Measurements from ENCODE around the gene PSMC3. TPM values are rescaled to one million over a fixed set of nuclear protein-coding genes. Genes with fewer than 3 reads are reported as not detected.

Gene PSMC3
- total and polyA plus RNA-seq, 2 donors (not counting 1 experiment from before 2014, with no cell fraction given), result 36.7 to 62.7 TPM

Small RNA genes lying within 50 kb of the gene (small RNA-seq; reads per million reads assigned to genes)
- gene MIR4487 (ENCODE audit: insufficient read length, low read depth, low replicate concordance), result not detected

Other genes with a start within 250 kb of the PSMC3 start
- 200 and 214 TPM in 2 replicates for gene ARFGAP2, start 249.6 kb downstream of the PSMC3 start, total RNA-seq
- 137 and 141 TPM in 2 replicates for gene ARFGAP2, start 249.6 kb downstream of the PSMC3 start, polyA plus RNA-seq
- gene PACSIN3, start 240.0 kb downstream of the PSMC3 start, total RNA-seq, result 1.3 and 2.1 TPM in 2 replicates
- gene PACSIN3, start 240.0 kb downstream of the PSMC3 start, polyA plus RNA-seq, result not detected in 2 replicates
- 85.8 and 99.9 TPM in 2 replicates for gene DDB2, start 211.5 kb downstream of the PSMC3 start, total RNA-seq
- gene DDB2, start 211.5 kb downstream of the PSMC3 start, polyA plus RNA-seq, result 53.0 and 62.9 TPM in 2 replicates
- 23.5 and 29.5 TPM in 2 replicates for gene ACP2, start 177.6 kb downstream of the PSMC3 start, total RNA-seq
- gene ACP2, start 177.6 kb downstream of the PSMC3 start, polyA plus RNA-seq, result 10.2 and 16.3 TPM in 2 replicates
- 7.6 and 9.6 TPM in 2 replicates for gene NR1H3, start 168.4 kb downstream of the PSMC3 start, total RNA-seq
- gene NR1H3, start 168.4 kb downstream of the PSMC3 start, polyA plus RNA-seq, result 6.8 and 8.4 TPM in 2 replicates
- gene MADD, start 156.3 kb downstream of the PSMC3 start, total RNA-seq, result 108 and 122 TPM in 2 replicates
- 56.8 and 59.2 TPM in 2 replicates for gene MADD, start 156.3 kb downstream of the PSMC3 start, polyA plus RNA-seq
- 0.67 and 0.70 TPM in 2 replicates for gene MYBPC3, start 73.7 kb downstream of the PSMC3 start, total RNA-seq
- 1.4 and 1.5 TPM in 2 replicates for gene MYBPC3, start 73.7 kb downstream of the PSMC3 start, polyA plus RNA-seq
- 98.3 and 98.8 TPM in 2 replicates for gene SPI1, start 47.9 kb downstream of the PSMC3 start, total RNA-seq
- gene SPI1, start 47.9 kb downstream of the PSMC3 start, polyA plus RNA-seq, result 119 and 156 TPM in 2 replicates
- 33.0 and 39.4 TPM in 2 replicates for gene SLC39A13, start 17.8 kb downstream of the PSMC3 start, total RNA-seq
- gene SLC39A13, start 17.8 kb downstream of the PSMC3 start, polyA plus RNA-seq, result 48.6 and 55.7 TPM in 2 replicates
- gene RAPSN, start 22.7 kb upstream of the PSMC3 start, total RNA-seq, result 1.0 and 1.4 TPM in 2 replicates
- gene RAPSN, start 22.7 kb upstream of the PSMC3 start, polyA plus RNA-seq, result 0.25 and 0.42 TPM in 2 replicates
- 153 and 167 TPM in 2 replicates for gene CELF1, start 126.7 kb upstream of the PSMC3 start, total RNA-seq
- 52.0 and 86.2 TPM in 2 replicates for gene CELF1, start 126.7 kb upstream of the PSMC3 start, polyA plus RNA-seq
- gene PTPMT1, start 139.2 kb upstream of the PSMC3 start, total RNA-seq, result 20.8 and 26.2 TPM in 2 replicates
- gene PTPMT1, start 139.2 kb upstream of the PSMC3 start, polyA plus RNA-seq, result 27.2 and 35.7 TPM in 2 replicates
- 20.3 and 20.7 TPM in 2 replicates for gene KBTBD4, start 152.5 kb upstream of the PSMC3 start, total RNA-seq
- 8.6 and 11.5 TPM in 2 replicates for gene KBTBD4, start 152.5 kb upstream of the PSMC3 start, polyA plus RNA-seq
- 76.2 and 79.5 TPM in 2 replicates for gene NDUFS3, start 152.6 kb upstream of the PSMC3 start, total RNA-seq
- gene NDUFS3, start 152.6 kb upstream of the PSMC3 start, polyA plus RNA-seq, result 78.5 and 80.4 TPM in 2 replicates
- gene FAM180B, start 160.2 kb upstream of the PSMC3 start, total RNA-seq, result 0.20 TPM in 1 of 2 replicates, not detected in the other
- 0.06 TPM in 1 of 2 replicates, not detected in the other for gene FAM180B, start 160.2 kb upstream of the PSMC3 start, polyA plus RNA-seq
- gene C1QTNF4, start 168.0 kb upstream of the PSMC3 start, total RNA-seq, result not detected in 2 replicates
- 1.6 and 2.5 TPM in 2 replicates for gene C1QTNF4, start 168.0 kb upstream of the PSMC3 start, polyA plus RNA-seq
- gene MTCH2, start 216.1 kb upstream of the PSMC3 start, total RNA-seq, result 26.9 and 30.9 TPM in 2 replicates
- 18.1 and 21.9 TPM in 2 replicates for gene MTCH2, start 216.1 kb upstream of the PSMC3 start, polyA plus RNA-seq